Erythroblast (primary cell): ENCODE results near the gene SERINC3.
"Not testable (repeated sequence)": the region's sequence is repeated elsewhere in the genome, so short reads cannot be mapped to it uniquely, and the experiment has no call there.

Experiments
- DNase-seq, 2 experiments: peaks; one replicate each; lab custom pipeline; 2025; lab: John Stamatoyannopoulos, UW
- GATA1 ChIP-seq: IDR thresholded peaks from 2 replicates; pipeline ENCODE4 v1.6.1; 2011; ENCODE audit warnings: low read depth, mild to moderate bottlenecking, control low read depth, low read length, moderate library complexity
- POLR2A ChIP-seq: IDR thresholded peaks from 2 replicates; pipeline ENCODE4 v1.6.1; 2011; ENCODE audit warnings: mild to moderate bottlenecking, low read length

Gene SERINC3

DNA sequence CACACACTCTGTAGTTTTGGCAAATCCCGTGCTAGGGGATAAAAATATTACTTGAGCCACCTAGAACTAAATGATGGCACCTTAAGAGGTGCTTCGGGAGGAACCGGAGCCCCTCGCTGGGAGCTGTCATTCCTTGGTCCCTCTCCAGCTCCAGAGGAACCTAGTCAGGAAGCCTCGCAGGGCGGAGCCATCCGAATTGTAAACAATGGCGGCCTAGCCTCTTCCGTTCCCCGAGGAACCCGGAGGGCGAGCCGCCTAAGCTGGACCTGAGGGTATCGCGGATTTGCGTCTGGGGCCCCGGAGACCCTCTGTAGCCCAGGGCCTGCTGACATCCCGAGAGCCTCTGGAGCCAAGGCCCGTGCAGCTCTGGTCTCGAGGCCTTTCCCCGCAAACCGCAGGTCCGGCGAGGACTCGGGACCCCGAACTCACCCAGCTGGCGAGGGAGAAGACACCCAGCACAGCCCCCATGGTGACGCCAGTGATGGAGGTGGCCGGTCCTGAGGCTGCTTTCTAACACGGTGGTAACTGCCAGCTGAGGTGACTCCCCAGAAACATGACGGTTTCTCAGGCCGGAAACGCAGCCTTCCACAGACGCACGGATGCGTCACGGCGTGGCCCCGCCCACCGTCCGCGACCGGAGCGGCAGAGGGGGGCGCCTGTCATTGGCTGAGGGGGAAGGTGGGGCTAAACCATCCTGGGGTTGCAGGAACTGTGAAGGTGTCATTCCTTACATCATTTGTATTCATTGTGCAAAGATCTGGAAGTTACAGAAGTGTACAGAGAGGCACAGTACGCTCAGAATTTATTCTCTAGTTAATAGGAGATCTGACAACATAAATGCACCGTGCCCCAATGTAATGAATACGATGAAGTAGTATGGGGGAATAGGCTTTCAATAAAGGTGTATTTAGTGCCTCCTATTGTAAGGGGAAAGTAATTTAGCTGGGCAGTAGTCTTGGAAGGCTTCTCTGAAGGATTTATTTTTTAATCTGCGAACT, at the start of gene SERINC3:
TSS of gene SERINC3 (minus strand) at position 587 of the 998 bp plus-strand sequence. CDS start at position 468, 119 bp downstream.
- TF ChIP-seq POLR2A (peak; percentile 97), GATA1 (no peak)
- peak; percentile 97 to 99 for DNase-seq

DNA sequence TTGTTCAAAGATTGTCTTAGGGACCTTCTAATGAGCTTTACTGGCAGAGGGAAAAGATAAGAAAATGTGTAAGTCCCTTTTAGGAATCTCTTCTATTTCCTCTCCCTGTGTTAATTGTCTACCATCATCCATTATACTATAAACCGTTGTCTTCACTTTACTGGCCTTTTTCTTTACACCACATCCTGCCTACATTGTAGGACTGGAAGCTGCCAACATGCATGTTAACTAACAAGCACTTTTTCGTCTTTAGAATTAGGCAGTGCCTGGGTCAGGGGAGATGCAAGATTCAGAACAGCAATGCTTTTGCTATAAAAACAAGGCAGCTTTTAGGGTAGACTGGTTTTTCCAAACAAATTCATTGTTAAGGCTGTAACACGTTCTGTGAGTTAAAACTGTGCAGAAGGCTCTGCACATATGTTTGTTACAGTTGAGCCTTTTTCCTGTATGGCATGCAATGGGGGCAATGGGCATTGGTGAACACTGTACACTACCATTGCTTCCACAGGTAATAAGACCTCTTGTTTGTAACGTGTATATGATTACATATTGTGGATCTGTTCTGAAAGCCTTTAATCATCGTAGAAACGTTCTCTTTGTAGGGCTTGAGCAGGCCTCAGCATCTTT, 49.6 kb upstream of the SERINC3 start:
- DNase-seq = no peak
- TF ChIP-seq POLR2A (no peak), GATA1 (no peak)

- no peak for DNase-seq
- no peak for TF ChIP-seq GATA1
- no peak for TF ChIP-seq POLR2A
These were observed 48.5 kb upstream of the SERINC3 start for GRCh38 chr20:44570367-44570766.

GRCh38 chr20:44566811-44567210, 44.9 kb upstream of the SERINC3 start:
- no peak for DNase-seq
- TF ChIP-seq POLR2A (no peak), GATA1 (no peak)

- no peak for DNase-seq
- no peak for TF ChIP-seq POLR2A
- no peak for TF ChIP-seq GATA1
These were observed 44.1 kb upstream of the SERINC3 start for GRCh38 chr20:44566018-44566417.

DNA sequence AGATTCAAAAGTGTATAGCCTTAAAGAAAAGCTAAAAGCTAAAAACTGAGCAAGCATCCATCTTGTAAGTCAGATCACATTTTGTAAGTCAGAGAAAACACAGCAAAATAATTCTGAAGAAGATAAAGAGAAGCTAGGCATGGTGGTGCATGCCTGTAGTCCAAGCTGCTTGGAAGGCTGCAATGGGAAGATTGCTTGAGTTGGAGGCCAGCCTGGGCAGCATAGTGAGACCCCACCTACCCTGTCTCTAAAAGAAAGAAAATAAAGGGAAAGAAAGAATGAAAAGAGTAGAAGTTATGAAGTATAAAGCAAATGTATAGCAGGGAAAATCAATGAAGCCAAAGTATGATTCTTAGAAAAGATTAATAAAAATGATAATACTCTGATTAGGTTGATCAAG, 40.0 kb upstream of the SERINC3 start:
- DNase-seq = no peak

DNA sequence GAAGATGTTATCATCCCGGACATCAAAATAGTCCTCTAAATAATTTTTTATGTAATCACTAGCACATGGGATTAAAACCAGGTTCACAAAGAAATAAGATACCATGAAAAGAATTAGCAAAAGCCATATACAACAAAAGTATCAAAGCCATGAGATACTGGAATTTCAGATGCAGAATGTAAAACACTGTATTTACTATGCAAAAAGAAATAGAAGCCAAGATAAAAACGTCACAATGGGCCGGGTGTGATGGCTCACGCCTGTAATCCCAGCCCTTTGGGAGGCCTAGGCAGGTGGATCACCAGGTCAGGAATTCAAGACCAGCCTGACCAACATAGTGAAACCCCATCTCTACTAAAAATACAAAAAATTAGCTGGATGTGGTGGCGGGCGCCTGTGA, 38.9 kb upstream of the SERINC3 start:
- not testable (repeated sequence) for DNase-seq

More for the DNA sequence above, 40.0 kb upstream of the SERINC3 start:
- TF ChIP-seq POLR2A (no peak), GATA1 (no peak)

- TF ChIP-seq POLR2A = no peak
- no peak for TF ChIP-seq GATA1
- no peak for DNase-seq
These were observed 38.4 kb upstream of the SERINC3 start for GRCh38 chr20:44560229-44560628.

GRCh38 chr20:44559302-44559701, 37.4 kb upstream of the SERINC3 start:
- TF ChIP-seq POLR2A = no peak
- TF ChIP-seq GATA1 = no peak
- DNase-seq = no peak

GRCh38 chr20:44552950-44553908, 31.4 kb upstream of the SERINC3 start:
- DNase-seq = peak; percentile 68 to 80
- TF ChIP-seq GATA1 (no peak), POLR2A (no peak)

DNA sequence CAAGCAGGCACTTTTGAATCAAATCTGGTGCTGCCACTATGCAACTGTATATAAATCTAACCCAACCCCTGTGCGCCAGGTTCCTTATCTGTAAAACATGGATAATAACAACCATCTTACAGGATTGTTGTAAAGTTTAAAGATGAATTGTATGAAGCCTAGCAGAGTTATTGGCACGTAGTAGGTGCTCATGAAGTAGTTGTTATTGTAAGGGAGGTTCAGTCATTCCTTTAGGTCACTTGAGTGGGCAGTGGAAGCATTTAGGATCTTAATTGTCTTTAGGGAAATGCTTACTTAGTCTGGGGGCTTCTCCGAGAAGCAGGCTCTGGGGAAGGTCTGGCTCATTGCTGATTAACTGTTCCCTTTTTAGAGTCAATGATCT, 30.7 kb upstream of the SERINC3 start:
- peak in 1 of 2 experiments; percentile 54 for DNase-seq
- TF ChIP-seq POLR2A = no peak
- no peak for TF ChIP-seq GATA1

GRCh38 chr20:44552050-44552449, 30.2 kb upstream of the SERINC3 start:
- peak; percentile 62 to 88 for DNase-seq

GRCh38 chr20:44549123-44549522, 27.3 kb upstream of the SERINC3 start:
- TF ChIP-seq GATA1 (no peak), POLR2A (no peak)
- peak; percentile 46 to 51 for DNase-seq

More at GRCh38 chr20:44552050-44552449, 30.2 kb upstream of the SERINC3 start:
- TF ChIP-seq GATA1 = no peak
- no peak for TF ChIP-seq POLR2A

DNA sequence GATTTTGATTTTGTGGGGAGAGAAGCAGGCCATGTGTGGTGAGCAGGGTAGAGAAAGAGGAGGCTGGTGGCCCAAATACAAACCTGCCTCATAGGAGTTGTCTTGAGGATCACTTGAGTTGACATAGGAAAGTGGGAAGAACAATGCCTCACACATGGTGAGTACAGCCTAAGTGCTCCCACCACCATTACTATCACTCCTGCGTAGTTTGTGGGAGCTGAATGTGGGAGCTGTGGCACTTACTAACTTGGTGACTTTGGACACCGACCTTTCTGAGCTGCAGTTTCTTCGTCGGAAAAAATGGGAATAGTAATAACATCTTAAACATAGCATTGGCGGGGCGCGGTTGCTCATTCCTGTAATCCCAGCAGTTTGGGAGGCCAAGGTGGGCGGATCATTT, 25.5 kb upstream of the SERINC3 start:
- no peak for DNase-seq
- TF ChIP-seq POLR2A (no peak), GATA1 (no peak)
